Measurements from ENCODE around the gene PPP1R9A.

PPP1R9A gene

GRCh38 chr7:95045236-95045923, 138.0 kb downstream of the PPP1R9A start:
- DNase-seq = no peak

GRCh38 chr7:95046494-95047240, 139.3 kb downstream of the PPP1R9A start:
- DNase-seq = no peak

DNA sequence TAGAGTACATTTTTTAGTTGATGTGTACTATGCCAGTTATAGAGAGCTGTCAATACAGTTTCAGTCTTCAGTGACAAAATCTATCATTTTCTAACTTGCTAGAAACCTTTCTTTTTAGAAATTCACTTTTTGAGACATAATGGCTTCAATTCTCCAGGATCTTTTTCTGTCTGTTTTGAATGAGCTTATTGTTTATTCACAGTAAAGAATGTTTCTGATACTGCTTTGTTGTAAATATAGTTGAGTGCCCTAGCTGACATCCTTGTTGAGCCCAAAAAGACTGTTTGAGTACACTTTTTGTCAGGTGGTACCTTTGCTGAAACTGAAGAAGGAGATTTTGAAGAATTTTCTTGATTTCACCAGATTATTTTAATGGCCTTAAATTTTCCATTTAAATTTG, 139.9 kb downstream of the PPP1R9A start:
- no peak for DNase-seq

DNA sequence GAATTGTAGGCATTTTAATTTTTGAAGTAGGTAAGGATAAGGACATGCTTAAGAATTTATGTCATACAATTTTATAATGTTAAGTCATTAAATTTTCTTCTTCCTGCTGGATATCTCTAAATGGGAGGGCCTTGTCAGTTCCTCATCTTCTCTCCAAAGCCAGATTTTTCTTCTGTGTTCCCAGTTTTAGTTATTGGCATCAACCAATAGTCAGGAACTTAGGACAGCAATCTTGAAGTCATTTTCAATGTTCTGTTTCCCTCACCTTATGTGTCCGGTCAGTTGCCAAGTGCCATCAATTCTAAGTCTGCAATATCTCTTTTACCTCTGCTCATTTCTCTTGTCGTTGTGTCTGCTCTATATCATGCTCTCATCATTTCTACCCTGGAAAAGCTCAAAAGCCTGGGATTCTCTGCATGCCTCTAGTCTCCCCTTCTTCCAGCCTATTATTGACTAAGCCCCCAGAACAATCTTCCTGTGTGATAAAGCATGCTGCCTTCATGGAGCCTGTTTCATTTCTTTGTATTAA, 145.2 kb downstream of the PPP1R9A start:
- DNase-seq = no peak

DNA sequence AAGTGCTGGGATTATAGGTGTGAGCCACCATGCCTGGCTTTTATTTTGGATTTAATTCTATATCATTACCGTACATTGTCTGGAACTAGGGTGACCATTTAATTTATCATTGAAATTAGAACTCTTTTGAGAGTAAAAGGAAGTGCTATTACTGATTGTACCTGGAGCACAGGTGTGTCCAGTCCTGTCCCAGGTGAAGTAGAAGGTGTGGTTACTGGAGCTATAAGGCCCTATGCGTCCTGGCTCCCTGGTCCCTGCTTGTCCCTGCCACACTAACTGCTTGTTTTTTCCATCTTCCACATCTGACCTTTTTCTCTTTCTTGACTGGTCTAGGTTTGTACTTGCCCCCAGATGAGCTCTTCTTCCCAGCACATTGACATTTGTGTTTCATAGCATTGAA, 147.0 kb downstream of the PPP1R9A start:
- DNase-seq = no peak

DNA sequence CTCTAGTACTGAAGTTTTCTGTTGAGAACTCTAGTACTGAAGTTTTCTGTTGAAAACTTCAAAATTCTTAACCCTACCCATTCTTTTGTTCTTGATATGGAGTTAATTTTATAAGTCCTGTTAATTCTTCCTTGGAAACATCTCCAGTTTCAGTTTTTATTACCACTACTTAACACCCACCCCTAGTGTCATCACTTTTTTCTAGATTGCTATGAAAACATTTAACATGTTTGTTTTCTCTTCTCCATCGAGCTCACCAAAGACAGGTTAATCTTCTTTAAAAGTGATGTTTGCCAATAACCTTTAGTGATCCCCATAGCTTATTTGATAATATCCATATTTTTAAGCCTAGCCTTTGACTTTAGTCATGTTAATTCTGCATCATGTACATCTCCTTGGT, 147.9 kb downstream of the PPP1R9A start:
- DNase-seq = no peak

DNA sequence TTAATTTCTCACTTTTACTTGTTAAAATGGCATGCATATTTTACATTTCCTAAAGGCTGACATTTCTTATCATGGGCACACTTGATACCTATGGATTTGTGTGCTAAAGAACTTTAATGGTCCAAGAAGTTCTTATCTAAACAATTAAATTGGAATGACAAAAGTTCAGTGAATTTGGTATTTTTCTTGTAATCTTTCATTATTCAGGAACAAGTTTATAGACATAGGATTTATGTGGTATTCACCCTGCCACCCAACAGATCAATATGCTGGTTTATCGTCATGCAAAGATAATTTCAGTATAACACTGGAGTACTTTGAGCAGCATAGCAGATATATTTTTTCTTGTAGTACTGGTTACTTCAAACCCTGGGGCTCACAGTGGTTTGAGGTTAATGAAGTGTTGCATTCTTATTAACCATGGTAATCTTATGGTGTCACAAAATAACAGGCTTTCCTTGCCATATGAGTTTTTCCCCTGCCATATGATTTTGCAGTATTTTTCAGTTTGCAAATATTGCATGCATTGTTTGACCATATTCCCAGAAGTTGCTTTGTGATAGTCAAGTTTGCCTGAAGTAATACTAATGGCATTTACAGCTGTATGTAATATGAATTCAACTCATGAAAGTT, 148.8 kb downstream of the PPP1R9A start:
- DNase-seq = no peak

DNA sequence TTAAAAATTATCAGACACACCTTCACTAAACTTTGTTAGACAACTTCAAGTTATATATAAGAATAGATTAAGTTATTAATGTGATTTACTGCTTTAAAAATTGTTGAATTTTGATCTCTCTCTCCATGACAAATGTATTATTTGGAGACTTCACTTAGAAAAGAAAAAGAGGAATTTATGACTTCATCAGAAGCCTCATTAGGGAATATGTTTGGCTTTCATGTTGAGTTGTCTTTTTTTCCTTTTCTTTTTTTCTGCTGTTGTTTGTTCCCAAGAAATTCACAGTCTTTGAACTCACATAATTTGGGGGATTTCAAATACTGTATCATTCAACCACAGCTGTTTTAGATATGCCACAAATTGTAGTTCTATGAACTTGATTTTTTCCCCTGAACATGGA, 149.5 kb downstream of the PPP1R9A start:
- no peak for DNase-seq

DNA sequence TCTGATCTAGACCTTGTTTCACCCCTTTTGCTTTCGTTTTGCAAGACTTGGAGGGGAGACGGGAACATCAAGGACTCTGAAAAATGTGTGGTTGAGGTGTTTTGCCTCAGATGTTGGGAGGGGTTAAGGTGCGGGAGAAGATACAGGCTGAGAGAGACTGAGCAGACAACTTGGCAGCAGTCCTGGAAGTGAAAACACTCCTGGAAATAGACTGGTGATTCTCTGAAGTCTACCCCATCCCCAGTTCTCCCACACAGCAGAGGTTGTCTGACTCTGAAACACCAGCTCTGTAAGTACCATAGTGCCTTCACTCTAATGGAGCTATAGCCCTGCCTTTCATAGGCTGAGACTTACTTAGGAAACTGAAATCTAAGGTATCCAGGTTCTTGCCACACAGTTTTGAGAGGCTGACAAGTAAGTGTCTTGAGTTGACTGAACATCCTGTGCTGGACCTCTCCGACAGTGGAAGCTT, 152.5 kb downstream of the PPP1R9A start:
- no peak for DNase-seq

DNA sequence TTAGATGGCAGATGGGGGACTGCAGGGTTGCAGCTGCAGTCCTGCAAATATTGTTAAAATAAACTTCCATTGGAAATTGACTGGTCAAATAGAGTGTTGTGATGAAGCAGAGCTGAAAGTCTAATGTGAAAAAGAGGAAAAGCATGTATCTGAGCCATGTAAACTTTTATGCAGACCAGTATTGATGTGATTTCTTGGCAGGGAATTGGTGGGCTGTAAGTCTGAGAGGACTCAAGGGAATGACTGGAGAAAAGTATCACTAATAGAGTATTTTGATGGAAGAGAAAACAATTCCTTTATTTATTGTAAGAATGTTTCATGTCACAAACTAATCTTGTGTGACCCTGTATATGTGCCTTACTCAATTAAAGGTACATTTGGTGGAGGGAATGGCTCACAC, 155.5 kb downstream of the PPP1R9A start:
- DNase-seq = no peak

GRCh38 chr7:95066737-95067530, 159.5 kb downstream of the PPP1R9A start:
- no peak for DNase-seq

GRCh38 chr7:95088536-95089215, 181.3 kb downstream of the PPP1R9A start:
- DNase-seq = no peak

DNA sequence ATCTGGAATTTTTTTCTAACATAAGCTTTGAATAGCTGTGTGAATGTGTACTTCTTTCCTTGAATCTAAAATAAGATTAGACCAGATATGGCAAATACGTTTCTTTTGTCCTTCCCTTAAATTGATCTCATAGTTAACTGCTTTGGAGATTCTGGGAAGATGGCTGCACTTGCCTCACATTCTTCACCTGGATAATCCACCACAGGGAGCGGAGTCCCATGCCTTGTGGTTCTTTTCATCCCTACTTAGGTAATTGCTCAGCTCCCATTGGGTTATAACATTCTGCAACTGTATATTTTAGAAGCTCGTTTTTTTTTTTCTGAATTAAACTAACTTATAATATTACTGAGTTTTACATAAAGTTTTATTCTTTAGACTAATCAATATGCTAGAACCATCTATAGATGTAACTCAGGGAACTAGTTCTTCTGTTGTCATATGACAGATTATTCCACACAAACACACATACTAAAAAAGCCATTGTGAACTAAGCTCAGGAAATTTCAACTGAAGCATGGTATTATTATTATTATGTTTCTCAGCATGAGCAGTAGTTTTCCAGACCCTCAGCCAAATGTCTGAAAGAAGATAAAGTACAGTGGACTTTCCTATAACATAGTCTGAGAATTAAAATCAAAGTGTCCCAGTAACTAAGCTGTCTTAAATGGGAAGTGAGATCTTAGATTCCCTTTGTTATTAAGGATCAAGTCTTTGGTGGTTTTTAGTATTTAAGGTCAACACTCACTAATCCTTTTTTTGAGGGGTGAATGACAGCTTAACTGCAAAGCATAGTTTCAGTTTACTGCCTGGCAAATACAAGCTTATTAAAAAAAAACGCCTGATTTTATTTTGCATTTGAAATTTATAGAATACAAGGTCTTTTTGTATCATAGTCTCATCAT, 182.3 kb downstream of the PPP1R9A start:
- DNase-seq = no peak

GRCh38 chr7:95092324-95092723, 184.9 kb downstream of the PPP1R9A start:
- no peak for DNase-seq

DNA sequence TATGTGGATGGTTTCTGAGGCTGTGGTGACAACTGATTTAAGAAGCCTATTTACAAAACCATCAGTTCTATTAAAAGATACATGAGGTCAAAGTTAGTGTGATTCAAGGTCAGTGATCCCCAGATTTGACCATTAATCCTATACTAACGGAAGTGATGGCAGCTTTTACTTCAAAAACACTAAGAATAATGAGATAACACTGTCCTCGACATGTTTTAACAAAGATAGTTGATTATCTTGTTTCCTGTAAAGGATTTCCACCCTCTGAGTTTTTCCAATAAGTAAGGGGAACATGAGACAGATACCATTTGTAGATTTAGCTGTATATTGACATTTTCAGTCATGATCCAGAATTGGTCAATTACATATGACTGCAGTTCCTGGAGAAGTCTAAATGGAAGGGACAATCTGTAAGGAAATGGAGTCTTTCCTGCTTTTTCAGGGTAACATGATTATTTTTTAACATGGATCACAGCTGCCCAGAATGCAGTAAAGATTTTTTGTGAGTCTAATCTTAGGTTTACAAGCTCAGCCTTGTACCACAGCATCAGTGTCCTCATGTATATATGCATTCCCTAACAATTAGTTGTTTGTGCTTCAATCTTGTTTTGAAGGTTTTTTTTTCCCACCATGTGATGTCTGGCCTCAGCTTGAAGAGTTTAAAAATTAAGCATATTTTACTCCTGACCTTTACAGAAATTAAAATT, 188.0 kb downstream of the PPP1R9A start:
- no peak for DNase-seq

DNA sequence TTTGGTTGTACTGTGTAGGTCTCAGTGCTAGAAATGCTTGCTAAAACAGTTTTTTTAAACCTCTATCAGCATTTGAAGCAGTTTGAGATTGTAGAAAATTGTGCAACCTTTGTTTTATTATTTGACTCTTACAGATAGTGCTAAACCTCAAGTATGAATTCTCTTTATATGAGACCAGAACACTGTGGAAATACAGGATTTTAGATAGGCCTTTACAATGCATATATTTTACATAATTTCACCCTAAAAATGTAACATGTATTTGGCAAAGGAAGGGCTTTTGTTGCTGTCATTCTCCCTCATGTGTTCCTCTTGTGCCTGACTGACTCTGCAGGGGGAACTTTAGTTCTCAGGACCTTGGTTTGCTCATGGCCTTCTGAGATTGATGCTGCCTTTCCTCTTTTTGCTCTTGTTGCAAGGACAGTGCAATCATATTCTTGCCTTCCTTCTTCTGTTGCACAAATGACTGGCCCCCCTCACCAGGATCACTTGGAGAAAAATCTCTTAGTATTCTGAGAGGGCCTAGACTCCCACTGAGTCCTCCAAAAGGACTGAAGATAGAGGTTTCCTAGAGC, 188.7 kb downstream of the PPP1R9A start:
- no peak for DNase-seq

- no peak for DNase-seq
Measured at GRCh38 chr7:95097291-95097690, 189.9 kb downstream of the PPP1R9A start.

DNA sequence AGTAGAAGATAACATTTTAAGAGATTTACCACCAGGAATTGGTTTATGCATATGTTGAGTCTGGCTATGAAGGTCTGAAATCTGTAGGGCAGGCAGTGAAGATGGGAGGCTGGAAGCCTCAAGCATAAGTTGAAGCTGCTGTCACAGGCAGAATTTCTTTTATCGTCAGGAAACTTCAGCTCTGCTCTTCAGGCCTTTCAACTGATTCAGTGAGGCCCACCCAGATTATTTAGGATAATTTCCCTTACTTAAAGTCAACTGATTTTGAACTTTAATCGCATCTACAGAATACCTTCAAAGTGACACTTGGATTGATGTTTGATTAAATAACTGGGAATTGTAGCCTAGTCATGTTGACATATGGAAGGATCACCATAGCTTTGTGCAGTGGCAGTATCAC, 190.5 kb downstream of the PPP1R9A start:
- DNase-seq = no peak

DNA sequence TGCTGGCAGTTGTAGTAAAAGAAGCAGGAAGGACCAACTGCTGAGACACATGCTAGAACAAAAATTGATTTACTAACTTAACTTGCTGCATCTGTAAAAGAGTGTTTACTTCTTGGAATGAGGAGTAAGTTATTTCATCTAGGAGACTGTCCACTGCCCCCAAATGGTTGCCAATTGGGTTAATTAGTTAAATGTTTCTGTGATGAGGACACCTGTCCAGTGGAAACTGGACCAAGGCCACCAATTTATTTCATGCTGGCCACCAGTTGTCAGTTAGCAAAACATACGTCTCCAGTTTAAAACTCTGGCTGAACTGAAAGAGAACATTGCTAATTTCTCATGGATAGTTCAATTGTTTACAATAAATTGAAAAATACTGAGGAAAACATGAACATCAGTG, 191.7 kb downstream of the PPP1R9A start:
- DNase-seq = no peak

DNA sequence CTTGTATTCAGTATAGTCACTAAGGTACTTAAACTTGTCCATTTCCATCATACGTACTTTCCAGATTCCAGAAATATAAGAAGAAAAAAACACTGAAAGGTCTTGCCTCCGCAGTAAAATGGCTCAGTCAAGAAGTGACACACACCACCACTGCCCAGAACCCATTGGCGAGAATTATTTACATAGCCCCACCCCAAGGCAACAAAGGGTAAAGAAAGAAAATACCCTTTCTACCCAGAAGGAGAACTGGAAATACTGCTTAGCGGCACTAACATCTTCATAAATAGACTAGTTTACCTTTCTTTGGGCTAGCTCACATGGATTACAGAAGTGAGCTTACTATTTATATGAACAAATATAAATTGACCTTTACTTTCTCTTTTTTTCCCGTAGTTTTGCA, 194.0 kb downstream of the PPP1R9A start:
- DNase-seq = no peak

Measured in activated CD4-positive, alpha-beta T cell treated with anti-CD3 and anti-CD28 coated beads, Interleukin-2, amount 50 U/mL, for 16 hours (primary cell).